ENCODE measurements around the gene ZNRF4.

The ZNRF4 gene

DNA sequence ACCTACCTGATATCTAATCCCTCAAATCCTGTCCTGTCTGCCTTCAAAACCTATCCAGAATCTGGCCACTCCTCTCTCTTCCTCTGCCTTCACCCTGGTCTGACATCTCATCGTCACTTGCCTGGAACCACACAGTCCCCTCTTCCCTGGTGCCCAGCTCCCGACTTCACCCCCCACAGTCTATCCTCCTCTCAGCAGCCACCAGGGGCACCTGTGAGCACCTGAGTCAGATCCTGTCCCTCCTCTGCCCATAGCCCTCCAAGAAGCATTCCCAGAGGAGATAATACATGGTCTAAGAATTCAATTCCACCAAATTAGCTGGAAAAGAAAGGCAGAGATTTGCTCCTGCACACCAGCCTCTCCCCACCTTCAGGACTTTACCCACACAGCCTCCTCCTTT, 48.9 kb downstream of the ZNRF4 start:
- CTCF ChIA-PET: interaction anchor here (0.7 kb wide), 1 partner anchor 296 kb away, joined by 3 read pairs; no protein-coding TSS in a partner anchor
- no peak for TF ChIP-seq SP1 (IDR thresholded peaks at IDR 0.05)
- TF ChIP-seq ARNT (IDR thresholded peaks at IDR 0.05): no peak
- TF ChIP-seq HDGF (IDR thresholded peaks at IDR 0.05; ENCODE audit: borderline replicate concordance): no peak
- no peak for TF ChIP-seq NFRKB (IDR thresholded peaks at IDR 0.05)
- no peak for TF ChIP-seq BHLHE40 (IDR thresholded peaks at IDR 0.05; ENCODE audit: borderline replicate concordance)
- no peak for TF ChIP-seq FOXK2 (IDR thresholded peaks at IDR 0.05)
- TF ChIP-seq, protein P1, sequence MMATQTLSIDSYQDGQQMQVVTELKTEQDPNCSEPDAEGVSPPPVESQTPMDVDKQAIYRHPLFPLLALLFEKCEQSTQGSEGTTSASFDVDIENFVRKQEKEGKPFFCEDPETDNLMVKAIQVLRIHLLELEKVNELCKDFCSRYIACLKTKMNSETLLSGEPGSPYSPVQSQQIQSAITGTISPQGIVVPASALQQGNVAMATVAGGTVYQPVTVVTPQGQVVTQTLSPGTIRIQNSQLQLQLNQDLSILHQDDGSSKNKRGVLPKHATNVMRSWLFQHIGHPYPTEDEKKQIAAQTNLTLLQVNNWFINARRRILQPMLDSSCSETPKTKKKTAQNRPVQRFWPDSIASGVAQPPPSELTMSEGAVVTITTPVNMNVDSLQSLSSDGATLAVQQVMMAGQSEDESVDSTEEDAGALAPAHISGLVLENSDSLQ (IDR thresholded peaks at IDR 0.05): no peak
- no peak for TF ChIP-seq TARDBP (IDR thresholded peaks at IDR 0.05)
- TF ChIP-seq FOXA1 (IDR thresholded peaks at IDR 0.05): no peak
- no peak for TF ChIP-seq CTBP1 (IDR thresholded peaks at IDR 0.05; ENCODE audit: borderline replicate concordance)
- no peak for TF ChIP-seq FOXM1 (IDR thresholded peaks at IDR 0.05; ENCODE audit: borderline replicate concordance)
- no peak for TF ChIP-seq ZNF384 (IDR thresholded peaks at IDR 0.05)
- no peak for TF ChIP-seq ELF4 (IDR thresholded peaks at IDR 0.05)
- TF ChIP-seq SUZ12 (IDR thresholded peaks at IDR 0.05): no peak
- TF ChIP-seq LEF1 (IDR thresholded peaks at IDR 0.05; ENCODE audit: borderline replicate concordance): no peak
- no peak for DNase-seq (ENCODE audit: extremely low spot score)
- POLR2A ChIA-PET: no interaction called here

All from HEK293T (cell line).